Neural progenitor cell (in vitro differentiated cells): Measurements from ENCODE around the gene BPIFB6.

Experiments used
- CTCF ChIP-seq: fragments of 200-600 bp; sonication (generic); IDR thresholded peaks from 2 replicates; pipeline ENCODE4 v1.5.1; 2017; ENCODE audit warnings: antibody characterized with exemption, mild to moderate bottlenecking
- EZH2 ChIP-seq: fragments of 200-600 bp; sonication (generic); IDR thresholded peaks from 2 replicates; pipeline ENCODE4 v1.6.1; 2017; ENCODE audit warnings: antibody characterized with exemption, mild to moderate bottlenecking, moderate library complexity
- EZH2phosphoT487 ChIP-seq: fragments of 200-600 bp; sonication (generic); IDR thresholded peaks from 2 replicates; pipeline ENCODE4 v1.6.1; 2017; ENCODE audit warnings: antibody characterized with exemption

- TF ChIP-seq CTCF (no peak), EZH2 (no peak), EZH2phosphoT487 (no peak)
Measured at GRCh38 chr20:32986331-32986966, 45.0 kb upstream of the BPIFB6 start.
